Lung (tissue), 12 donors: Measurements from ENCODE around the gene ZNF559. TPM values are rescaled to one million over a fixed set of nuclear protein-coding genes. Genes with fewer than 3 reads are reported as not detected.

ENCODE experiments used
- ATAC-seq: fragments of 200-7000 bp; cut with Tn5 transposase; one replicate; pipeline ENCODE4 v1.9.1; 2020; ENCODE audit warnings: moderate number of reproducible peaks; ENCODE audit not compliant: insufficient read depth, low FRiP score
- DNase-seq, 3 donors: peaks; one replicate each; pipeline ENCODE4 v3.0.0-alpha.2; 2013 to 2017
- H3K27ac ChIP-seq, 2 donors: one replicate each; pipeline ENCODE4 v1.5.1; 2013; ENCODE audit warnings: mild to moderate bottlenecking in 2 of 2, moderate library complexity in 2 of 2, control low read depth in 1 of 2, inconsistent platforms in 1 of 2, low read depth in 1 of 2, low read length in 1 of 2
- H3K27me3 ChIP-seq, 3 donors: one replicate each; pipeline ENCODE4 v1.5.1; 2013; ENCODE audit warnings: low read length in 2 of 3; ENCODE audit not compliant: control insufficient read depth in 3 of 3, insufficient read depth in 3 of 3
- H3K36me3 ChIP-seq, 4 donors: one replicate each; pipeline ENCODE4 v1.5.1; 2013; ENCODE audit warnings: low read length in 4 of 4, mild to moderate bottlenecking in 1 of 4, moderate library complexity in 1 of 4; ENCODE audit not compliant: control insufficient read depth in 4 of 4, insufficient read depth in 4 of 4
- H3K4me1 ChIP-seq, 5 donors: one replicate each; pipeline ENCODE4 v1.5.1; 2013; ENCODE audit warnings: low read length in 5 of 5, mild to moderate bottlenecking in 2 of 5, moderate library complexity in 1 of 5; ENCODE audit not compliant: control insufficient read depth in 5 of 5, insufficient read depth in 5 of 5
- H3K4me3 ChIP-seq: one replicate; pipeline ENCODE4 v1.5.1; 2013; ENCODE audit warnings: mild to moderate bottlenecking, control low read depth, moderate library complexity
- H3K9ac ChIP-seq, 2 donors: one replicate each; pipeline ENCODE4 v1.5.1; 2013; ENCODE audit warnings: low read length in 2 of 2, control low read depth in 1 of 2; ENCODE audit not compliant: insufficient read depth in 1 of 2
- H3K9me3 ChIP-seq, 4 donors: one replicate each; pipeline ENCODE4 v1.5.1; 2013; ENCODE audit warnings: low read length in 3 of 4, mild to moderate bottlenecking in 1 of 4, moderate library complexity in 1 of 4; ENCODE audit not compliant: control insufficient read depth in 4 of 4, insufficient read depth in 3 of 4
- CTCF ChIP-seq: IDR thresholded peaks from 2 replicates; pipeline ENCODE4 v1.5.1; 2012; ENCODE audit warnings: mild to moderate bottlenecking; ENCODE audit errors: control extremely low read depth, extremely low read depth
- WGBS, 2 donors: extraction: QIAGEN DNeasy Blood & Tissue Kit; methylation state at CpG; one replicate each; pipeline ENCODE4 v1.1.7; 2013; 5-methylcytosine and 5-hydroxymethylcytosine counted together
- polyA plus RNA-seq, 2 donors: library from polyadenylated mRNA; stranded (reverse); fragments of 200-250 nt; gene quantifications; one replicate each; pipeline ENCODE4 v1.2.1, GENCODE V29; 2013
- total RNA-seq, 2 donors: library from RNA; depleted of rRNA in 1 of 2; stranded (reverse); fragments of >200 nt in 1 of 2; gene quantifications; one replicate each; pipeline ENCODE4 v1.2.1, GENCODE V29; 2014 to 2021
- donor health status: control.
- donor health status: control.
- donor health status: Bipolar disorder and iron deficiency.
- donor health status: healthy.
- donor health status: DM: yes; HTN: yes; CAD: no.

Gene ZNF559
- total and polyA plus RNA-seq, 4 donors, result 9.3 to 57.9 (median 15.0) TPM

- H3K27me3 ChIP-seq, result no peaks in the 10 kb centered on the region
- H3K9me3 ChIP-seq, result peaks cover 23 to 75% (median 55%) of the 10 kb centered on the region in 4 donors
- no peak overlapping the region for H3K9ac ChIP-seq
- H3K27ac ChIP-seq, result no peak overlapping the region
- H3K4me3 ChIP-seq, result no peak overlapping the region
- TF ChIP-seq CTCF, result no peak
- ATAC-seq (no peak), DNase-seq (no peak)
- H3K36me3 ChIP-seq, result peaks cover 10 to 64% (median 56%) of the 10 kb centered on the region in 4 donors
- 95% methylated on average over 2 of the region's 2 CpGs for WGBS, 2 donors
- H3K4me1 ChIP-seq, result no peaks in the 10 kb centered on the region
Measured at GRCh38 chr19:9345005-9345404, 21.0 kb downstream of the ZNF559 start.

GRCh38 chr19:9348253-9348652 is 24.3 kb downstream of the ZNF559 start:
- TF ChIP-seq CTCF, result no peak
- ATAC-seq (no peak), DNase-seq (no peak)
- WGBS, 2 donors, result 97 to 98% methylated on average over 3 of the region's 3 CpGs
- Histone ChIP-seq H3K4me3 (no peak overlapping the region), H3K27ac (no peak overlapping the region), H3K9me3 (peaks cover 22 to 60% (median 41%) of the 10 kb centered on the region in 4 donors), H3K27me3 (no peaks in the 10 kb centered on the region), H3K4me1 (no peaks in the 10 kb centered on the region), H3K9ac (no peak overlapping the region), H3K36me3 (peaks cover 2 to 51% (median 39%) of the 10 kb centered on the region in 4 donors)

- Histone ChIP-seq H3K27ac (peak overlapping the region in 1 of 2 donors; percentile 40), H3K27me3 (no peaks in the 10 kb centered on the region), H3K4me3 (no peak overlapping the region), H3K4me1 (no peaks in the 10 kb centered on the region), H3K9me3 (peaks cover 24 to 56% (median 38%) of the 10 kb centered on the region in 4 donors), H3K9ac (no peak overlapping the region), H3K36me3 (peaks cover 2 to 47% (median 36%) of the 10 kb centered on the region in 4 donors)
- WGBS, 2 donors, result 97% methylated on average over 22 of the region's 22 CpGs
- no peak for DNase-seq
- no peak for TF ChIP-seq CTCF
- no peak for ATAC-seq
Measured at GRCh38 chr19:9348671-9349070, 24.7 kb downstream of the ZNF559 start.

- Histone ChIP-seq H3K9me3 (peaks cover 19 to 42% (median 39%) of the 10 kb centered on the region in 4 donors), H3K36me3 (peaks cover 7 to 48% (median 32%) of the 10 kb centered on the region in 4 donors), H3K27ac (no peak overlapping the region), H3K4me1 (no peaks in the 10 kb centered on the region), H3K9ac (no peak overlapping the region), H3K4me3 (no peak overlapping the region), H3K27me3 (no peaks in the 10 kb centered on the region)
- ATAC-seq, result no peak
- WGBS, 2 donors, result 95 to 98% methylated on average over 2 of the region's 2 CpGs
- no peak for TF ChIP-seq CTCF
- DNase-seq, result no peak
Measured at GRCh38 chr19:9352505-9352904, 28.5 kb downstream of the ZNF559 start.
